DMS 273 (cell line): ENCODE results near the gene AGBL2.
"Not testable (repeated sequence)": the region's sequence is repeated elsewhere in the genome, so short reads cannot be mapped to it uniquely, and the experiment has no call there.

Source experiments
- DNase-seq: peaks from one replicate; lab custom pipeline; 2025; ENCODE audit not compliant: unreplicated experiment; lab: John Stamatoyannopoulos, UW

AGBL2 gene

GRCh38 chr11:47691979-47692378 lies 23.2 kb downstream of the AGBL2 start:
- no peak for DNase-seq

DNA sequence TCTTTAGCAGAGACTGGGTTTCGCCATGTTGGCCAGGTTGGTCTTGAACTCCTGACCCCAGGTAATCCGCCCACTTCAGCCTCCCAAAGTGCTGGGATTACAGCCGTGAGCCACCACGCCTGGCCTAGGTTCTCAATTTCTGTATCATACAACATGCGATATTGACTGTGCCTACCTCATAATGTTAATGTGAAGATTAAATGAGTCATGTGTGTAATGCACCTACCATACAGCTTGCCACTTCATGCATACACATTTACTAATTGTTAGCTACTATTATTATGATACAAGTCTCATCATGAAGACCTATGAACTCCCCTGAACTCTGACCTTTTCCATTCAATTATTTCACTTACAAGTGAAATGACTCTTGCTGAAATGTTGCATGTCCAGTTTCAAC lies 25.7 kb downstream of the AGBL2 start:
- DNase-seq = no peak

DNA sequence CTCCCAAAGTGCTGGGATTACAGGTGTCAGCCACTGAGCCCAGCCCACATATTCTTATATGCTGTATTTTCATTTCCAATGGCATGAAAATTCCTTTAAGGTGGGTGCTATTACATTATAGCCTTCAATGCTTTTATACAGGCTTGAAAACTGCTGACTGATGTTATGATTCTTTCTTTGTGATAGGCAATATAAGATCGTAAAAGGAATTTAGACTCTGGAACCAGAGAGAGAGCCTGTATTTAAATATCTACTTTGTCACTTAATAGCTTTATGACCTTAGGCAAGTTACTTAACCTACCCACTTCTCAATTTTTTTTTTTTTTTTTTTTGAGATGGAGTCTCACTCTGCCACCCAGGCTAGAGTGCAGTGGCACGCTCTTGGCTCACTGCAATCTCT lies 26.2 kb downstream of the AGBL2 start:
- DNase-seq = no peak

GRCh38 chr11:47688111-47688510 lies 27.1 kb downstream of the AGBL2 start:
- DNase-seq = no peak

DNA sequence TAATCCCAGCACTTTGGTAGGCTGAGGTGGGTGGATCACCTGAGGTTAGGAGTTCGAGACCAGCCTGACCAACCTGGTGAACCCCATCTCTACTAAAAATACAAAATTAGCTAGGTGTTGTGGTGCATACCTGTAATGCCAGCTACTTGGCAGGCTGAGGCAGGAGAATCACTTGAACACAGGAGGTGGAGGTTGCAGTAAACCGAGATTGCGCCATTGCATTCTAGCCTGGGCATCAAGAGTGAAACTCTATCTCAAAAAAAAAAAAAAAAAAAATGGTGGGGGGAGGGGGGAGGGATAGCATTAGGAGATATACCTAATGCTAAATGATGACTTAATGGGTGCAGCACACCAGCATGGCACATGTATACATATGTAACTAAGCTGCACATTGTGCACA lies 28.5 kb downstream of the AGBL2 start:
- not testable (repeated sequence) for DNase-seq

DNA sequence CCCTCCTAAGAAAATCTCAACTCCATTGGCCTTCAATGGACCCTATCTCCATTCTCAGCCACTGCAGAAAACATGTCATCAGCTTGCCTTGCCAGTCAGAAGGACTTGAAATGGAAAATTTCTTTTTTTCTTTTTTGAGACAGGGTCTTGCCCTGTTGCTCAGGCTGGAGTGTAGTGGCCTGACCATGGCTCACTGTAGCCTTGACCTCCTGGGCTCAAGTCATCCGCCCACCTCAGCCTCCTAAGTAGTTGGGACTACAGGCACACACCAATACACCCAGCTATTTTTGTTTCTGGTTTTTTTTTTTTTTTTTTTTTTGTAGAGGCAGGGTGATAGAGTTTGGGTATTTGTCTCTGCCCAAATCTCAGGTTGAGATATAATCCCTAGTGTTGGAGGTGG lies 29.0 kb downstream of the AGBL2 start:
- DNase-seq = no peak

DNA sequence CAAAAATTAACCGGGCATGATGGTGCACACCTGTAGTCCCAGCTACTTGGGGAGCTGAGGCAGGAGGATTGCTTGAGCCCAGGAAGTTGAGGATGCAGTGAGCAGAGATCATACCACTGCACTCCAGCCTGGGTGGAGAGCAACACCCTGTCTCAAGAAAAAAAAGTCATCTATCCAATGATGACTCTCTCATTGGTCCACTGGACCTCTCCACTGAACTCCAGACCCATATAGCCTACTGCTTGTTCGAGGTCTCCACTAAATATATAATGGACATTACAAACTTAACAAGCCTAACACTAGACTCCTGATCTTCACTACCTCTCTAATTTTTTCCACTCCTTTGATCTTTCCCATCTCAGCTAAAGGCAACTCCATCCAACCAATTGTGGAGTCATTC lies 39.3 kb downstream of the AGBL2 start:
- DNase-seq = no peak

DNA sequence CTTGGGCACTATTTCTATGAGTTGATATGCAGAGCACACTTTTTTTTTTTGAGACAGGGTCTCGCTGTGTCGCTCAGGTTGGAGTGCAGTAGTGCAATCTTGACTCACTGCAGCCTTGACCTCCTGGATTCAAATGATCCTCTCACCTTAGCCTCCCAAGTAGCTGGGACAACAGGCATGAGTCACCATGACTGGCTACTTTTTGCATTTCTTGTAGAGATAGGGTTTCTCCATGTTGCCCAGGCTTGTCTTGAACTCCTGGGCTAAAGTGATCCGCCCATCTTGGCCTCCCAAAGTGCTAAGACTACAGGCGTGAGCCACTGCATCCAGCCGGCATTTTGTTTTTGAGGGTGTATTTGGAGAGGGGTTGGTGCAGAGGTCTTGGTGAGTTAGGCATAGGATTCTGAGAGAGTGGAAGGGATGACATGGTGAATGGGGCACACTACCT lies 42.9 kb downstream of the AGBL2 start:
- DNase-seq = no peak

DNA sequence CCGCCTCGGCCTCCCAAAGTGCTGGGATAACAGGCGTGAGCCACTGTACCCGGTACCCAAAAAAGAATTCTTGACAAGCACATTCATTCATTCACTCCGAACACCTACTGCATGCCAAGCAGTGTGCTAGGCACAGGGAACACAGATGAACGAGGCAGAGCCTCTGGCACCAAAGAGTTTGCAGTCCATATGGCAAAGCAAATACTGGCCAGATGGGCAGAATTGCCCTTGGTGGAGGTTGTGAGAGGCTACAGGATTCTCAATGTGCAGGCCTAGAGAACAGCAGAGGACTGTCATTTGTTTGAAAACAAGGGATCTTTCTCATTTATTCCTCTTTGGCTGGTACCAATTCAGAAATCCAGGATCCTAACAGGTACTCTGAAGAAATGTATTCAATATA lies 45.3 kb downstream of the AGBL2 start:
- DNase-seq = peak; percentile 77

DNA sequence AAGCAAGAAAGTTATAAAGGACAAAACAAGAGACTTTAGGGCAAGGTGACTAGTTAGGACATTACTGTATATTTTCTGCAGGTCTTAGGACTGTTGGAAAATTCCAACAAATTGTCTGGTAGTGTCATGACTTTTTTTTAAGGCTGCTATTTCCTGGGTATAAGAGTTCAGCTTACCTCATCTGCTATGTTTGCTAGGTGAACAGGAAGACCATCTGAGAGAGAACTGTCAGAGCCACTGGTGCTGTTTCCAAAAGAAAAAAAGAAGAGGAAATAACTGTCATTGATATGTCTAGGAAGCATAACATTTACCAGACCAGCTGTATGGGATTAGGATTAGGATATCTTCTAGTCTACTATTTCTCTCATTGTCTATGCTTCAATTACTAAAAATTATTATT lies 46.5 kb downstream of the AGBL2 start:
- DNase-seq = no peak

GRCh38 chr11:47667555-47667954 lies 47.6 kb downstream of the AGBL2 start:
- no peak for DNase-seq

GRCh38 chr11:47667135-47667534 lies 48.0 kb downstream of the AGBL2 start:
- DNase-seq = peak; percentile 65

DNA sequence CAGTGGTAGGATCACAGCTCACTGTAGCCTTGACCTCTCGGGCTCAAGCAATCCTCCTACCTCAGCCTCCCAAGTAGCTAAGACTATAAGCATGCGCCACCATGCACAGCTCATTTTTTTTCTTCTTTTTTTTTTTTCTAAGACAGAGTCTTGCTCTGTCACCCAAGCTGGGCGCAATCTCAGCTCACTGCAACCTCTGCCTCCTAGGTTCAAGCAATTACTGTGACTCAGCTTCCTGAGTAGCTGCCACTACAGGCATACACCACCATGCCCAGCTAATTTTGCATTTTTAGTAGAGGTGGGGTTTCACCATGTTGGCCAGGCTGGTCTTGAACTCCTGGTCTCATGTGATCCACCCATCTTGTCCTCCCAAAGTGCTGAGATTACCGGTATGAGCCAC lies 50.2 kb downstream of the AGBL2 start:
- DNase-seq = not testable (repeated sequence)

- DNase-seq = no peak
Measured at GRCh38 chr11:47661245-47661644, 53.9 kb downstream of the AGBL2 start.

- no peak for DNase-seq
Measured at GRCh38 chr11:47659276-47659675, 55.9 kb downstream of the AGBL2 start.

GRCh38 chr11:47656260-47656885 lies 58.8 kb downstream of the AGBL2 start:
- DNase-seq = peak; percentile 46

- no peak for DNase-seq
Measured at GRCh38 chr11:47651818-47652469, 63.2 kb downstream of the AGBL2 start.

- DNase-seq = no peak
Measured at GRCh38 chr11:47649276-47649675, 65.9 kb downstream of the AGBL2 start.

DNA sequence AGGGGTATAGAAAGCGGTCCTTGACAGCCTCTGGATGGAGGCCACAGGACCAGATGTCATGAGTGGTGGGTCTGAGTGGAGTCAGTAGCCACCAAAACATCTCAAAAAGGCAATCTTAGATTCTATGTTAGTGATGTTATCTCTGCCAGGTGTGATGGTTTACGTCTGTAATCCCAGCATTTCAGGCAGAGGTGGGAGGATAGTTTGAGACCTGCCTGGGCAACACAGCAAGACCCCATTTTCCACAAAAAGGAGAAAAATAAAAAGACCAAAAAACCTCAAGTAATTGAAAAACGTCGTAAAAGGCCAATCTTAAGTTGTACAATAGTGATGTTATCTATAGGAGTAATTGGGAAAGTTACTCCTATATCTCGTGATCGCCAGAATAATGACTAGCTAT lies 69.2 kb downstream of the AGBL2 start:
- DNase-seq = no peak

DNA sequence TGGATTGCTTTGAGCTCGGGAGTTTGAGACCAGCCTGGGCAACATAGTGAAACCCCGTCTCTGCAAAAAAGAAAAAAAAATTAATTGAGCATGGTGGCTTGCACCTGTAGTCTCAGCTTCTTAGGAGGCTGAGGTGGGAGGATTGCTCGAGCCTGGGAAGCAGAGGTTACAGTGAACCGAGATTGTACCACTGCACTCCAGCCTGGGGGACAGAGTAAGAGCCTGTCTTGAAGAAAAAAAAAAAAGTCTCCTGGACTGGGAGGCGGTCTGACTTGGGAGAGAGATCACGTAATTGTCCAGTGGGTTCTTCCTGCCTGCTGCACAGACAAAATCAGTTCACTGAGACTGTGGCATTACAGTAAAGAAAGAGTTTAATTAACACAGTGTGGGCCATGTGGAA lies 69.7 kb downstream of the AGBL2 start:
- DNase-seq = no peak

DNA sequence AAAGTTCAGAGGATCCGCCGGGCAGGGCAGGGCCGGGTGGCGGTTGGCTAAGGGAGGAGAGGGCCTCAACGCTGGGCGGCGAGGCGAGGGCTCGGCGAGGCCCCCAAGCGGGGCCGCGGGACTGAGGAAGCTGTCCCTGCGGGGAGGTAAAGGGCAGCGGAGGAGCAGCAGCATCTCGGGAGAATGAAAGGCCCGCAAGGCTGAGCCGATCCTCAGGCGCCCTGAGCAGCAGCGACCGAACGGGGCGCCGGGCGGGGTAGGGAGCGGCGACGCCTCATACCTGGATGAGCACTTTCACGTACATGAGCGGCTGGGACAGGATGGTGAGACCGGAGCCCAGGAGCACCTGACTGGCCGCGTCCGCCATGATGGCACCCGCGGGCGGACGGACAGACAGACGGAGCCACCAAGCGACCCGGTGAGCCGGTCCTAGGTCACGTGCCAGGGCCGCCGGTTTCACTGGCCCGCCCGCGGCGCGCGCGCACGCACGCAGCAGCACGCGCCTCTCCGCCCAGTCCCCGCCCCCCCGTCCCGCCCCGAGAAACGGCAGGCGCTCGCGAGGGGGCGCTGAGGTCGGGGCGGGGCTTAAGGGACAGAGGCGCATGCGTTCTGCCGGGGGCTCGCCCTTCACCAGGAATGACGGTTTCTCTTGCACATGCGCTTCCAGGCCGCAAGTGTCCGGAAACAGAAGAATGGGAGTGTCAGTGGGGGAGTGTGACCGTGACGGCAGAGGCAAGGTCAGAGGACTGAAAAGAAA lies 72.9 kb downstream of the AGBL2 start, which contains the start of gene MTCH2:
Gene MTCH2, minus strand, starts transcription at position 461 of the 757 bp plus-strand sequence. Its CDS starts 94 bp downstream, at position 367.
- peak; percentile 96 for DNase-seq

GRCh38 chr11:47641600-47642098 lies 73.5 kb downstream of the AGBL2 start:
- DNase-seq = peak; percentile 37
